Hematopoietic multipotent progenitor cell treated with erythropoietin and hydrocortisone succinate and interleukin-3 and kit ligand, for 17 days (in vitro differentiated cells): ENCODE results near the gene ORMDL3.
A peak's percentile ranks its signal among the peaks of the same experiment; 100 is the strongest.

Experiments
- DNase-seq: peaks from one replicate; pipeline ENCODE4 v3.0.0-alpha.2; 2015; ENCODE audit warnings: low spot score

Gene ORMDL3

GRCh38 chr17:39927101-39927928 lies at the start of gene ORMDL3, which contains the start of gene LRRC3C:
TSS of gene ORMDL3 (minus strand) at chr17:39927601. CDS start at chr17:39924203, 3,398 bp downstream.
TSS of gene LRRC3C (plus strand) at chr17:39927732. CDS start at chr17:39941524, 13,792 bp downstream.
- DNase-seq: peak; percentile 94

GRCh38 chr17:39975801-39976200 lies 48.4 kb upstream of the ORMDL3 start:
- no peak for DNase-seq

GRCh38 chr17:39974433-39974832 lies 47.0 kb upstream of the ORMDL3 start:
- DNase-seq: no peak

- no peak for DNase-seq
Observed at GRCh38 chr17:39973496-39973895, 46.1 kb upstream of the ORMDL3 start.

- no peak for DNase-seq
Observed at GRCh38 chr17:39972271-39972670, 44.9 kb upstream of the ORMDL3 start.

GRCh38 chr17:39971076-39971603 lies 43.7 kb upstream of the ORMDL3 start:
- DNase-seq: no peak

- DNase-seq: no peak
Observed at GRCh38 chr17:39970157-39970692, 42.8 kb upstream of the ORMDL3 start.

GRCh38 chr17:39969375-39969774 lies 42.0 kb upstream of the ORMDL3 start:
- DNase-seq: no peak

- no peak for DNase-seq
Observed at GRCh38 chr17:39968761-39969160, 41.4 kb upstream of the ORMDL3 start.

- no peak for DNase-seq
Observed at GRCh38 chr17:39966771-39967170, 39.4 kb upstream of the ORMDL3 start.

- no peak for DNase-seq
Observed at GRCh38 chr17:39965017-39965699, 37.8 kb upstream of the ORMDL3 start.

- no peak for DNase-seq
Observed at GRCh38 chr17:39963829-39964228, 36.4 kb upstream of the ORMDL3 start.

GRCh38 chr17:39962642-39963220 lies 35.3 kb upstream of the ORMDL3 start, which contains the start of gene GSDMA:
TSS of gene GSDMA (plus strand) at chr17:39963004. CDS start at chr17:39965688, 2,684 bp downstream.
- DNase-seq: no peak

- no peak for DNase-seq
Observed at GRCh38 chr17:39960524-39961041, 33.2 kb upstream of the ORMDL3 start.

GRCh38 chr17:39955726-39956225 lies 28.4 kb upstream of the ORMDL3 start:
- DNase-seq: no peak

GRCh38 chr17:39954876-39955275 lies 27.5 kb upstream of the ORMDL3 start:
- DNase-seq: no peak

GRCh38 chr17:39953471-39953888 lies 26.1 kb upstream of the ORMDL3 start:
- no peak for DNase-seq

- peak; percentile 89 for DNase-seq
Observed at GRCh38 chr17:39952680-39953470, 25.5 kb upstream of the ORMDL3 start.

GRCh38 chr17:39951924-39952679 lies 24.7 kb upstream of the ORMDL3 start:
- no peak for DNase-seq

GRCh38 chr17:39950871-39951348 lies 23.5 kb upstream of the ORMDL3 start:
- DNase-seq: no peak
